Measurements from ENCODE around the gene NXF1. TPM values are rescaled to one million over a fixed set of nuclear protein-coding genes. Genes with fewer than 3 reads are reported as not detected.
A peak's percentile ranks its signal among the peaks of the same experiment; 100 is the strongest.

The NXF1 gene
- total RNA-seq, 1 donor: 31.1 TPM

DNA sequence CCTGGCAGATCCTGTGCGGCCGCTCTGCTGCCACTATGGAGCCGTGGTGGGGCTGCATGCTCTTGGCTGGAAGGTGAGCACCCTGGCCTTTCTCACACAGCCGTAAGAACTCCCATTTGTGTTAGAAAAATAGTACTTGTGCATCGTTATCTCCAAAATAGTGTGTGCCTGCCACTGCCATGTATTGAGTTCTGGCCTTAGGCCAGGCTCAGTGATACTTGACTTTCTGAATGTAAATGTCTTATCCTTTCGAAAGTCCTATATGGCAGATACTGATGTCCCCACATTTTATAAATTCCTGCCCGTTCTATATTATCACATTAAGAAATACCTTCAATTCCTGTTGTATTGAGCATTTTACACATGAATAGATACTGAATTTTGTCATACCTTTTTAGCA is 22.5 kb downstream of the NXF1 start:
- no peak overlapping the region for H3K4me3 ChIP-seq (ENCODE audit: insufficient read depth, low read length)
- H3K27ac ChIP-seq (ENCODE audit: low read depth, low read length): no peak overlapping the region
- no peaks in the 10 kb centered on the region for H3K9me3 ChIP-seq (ENCODE audit: low read depth, low read length)
- H3K4me2 ChIP-seq (ENCODE audit: insufficient read depth, low read length): no peak overlapping the region
- no peak overlapping the region for H2AFZ ChIP-seq (ENCODE audit: low read length)
- peaks cover 2% of the 10 kb centered on the region for H4K20me1 ChIP-seq (ENCODE audit: insufficient read depth, low read length)
- TF ChIP-seq, protein P1, sequence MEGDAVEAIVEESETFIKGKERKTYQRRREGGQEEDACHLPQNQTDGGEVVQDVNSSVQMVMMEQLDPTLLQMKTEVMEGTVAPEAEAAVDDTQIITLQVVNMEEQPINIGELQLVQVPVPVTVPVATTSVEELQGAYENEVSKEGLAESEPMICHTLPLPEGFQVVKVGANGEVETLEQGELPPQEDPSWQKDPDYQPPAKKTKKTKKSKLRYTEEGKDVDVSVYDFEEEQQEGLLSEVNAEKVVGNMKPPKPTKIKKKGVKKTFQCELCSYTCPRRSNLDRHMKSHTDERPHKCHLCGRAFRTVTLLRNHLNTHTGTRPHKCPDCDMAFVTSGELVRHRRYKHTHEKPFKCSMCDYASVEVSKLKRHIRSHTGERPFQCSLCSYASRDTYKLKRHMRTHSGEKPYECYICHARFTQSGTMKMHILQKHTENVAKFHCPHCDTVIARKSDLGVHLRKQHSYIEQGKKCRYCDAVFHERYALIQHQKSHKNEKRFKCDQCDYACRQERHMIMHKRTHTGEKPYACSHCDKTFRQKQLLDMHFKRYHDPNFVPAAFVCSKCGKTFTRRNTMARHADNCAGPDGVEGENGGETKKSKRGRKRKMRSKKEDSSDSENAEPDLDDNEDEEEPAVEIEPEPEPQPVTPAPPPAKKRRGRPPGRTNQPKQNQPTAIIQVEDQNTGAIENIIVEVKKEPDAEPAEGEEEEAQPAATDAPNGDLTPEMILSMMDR (IDR thresholded peaks at IDR 0.05; ENCODE audit: extremely low read depth, low read depth, low read length): no peak
- DNase-seq (ENCODE audit: insufficient read length, low spot score, missing footprints): no peak
- no peaks in the 10 kb centered on the region for H3K27me3 ChIP-seq (ENCODE audit: insufficient read depth, low read length)
- H3K79me2 ChIP-seq (ENCODE audit: insufficient read depth, low read length): peaks cover 4% of the 10 kb centered on the region
- peaks cover 8% of the 10 kb centered on the region for H3K4me1 ChIP-seq (ENCODE audit: insufficient read depth, low read length)
- peaks cover 15% of the 10 kb centered on the region for H3K36me3 ChIP-seq (ENCODE audit: insufficient read depth, low read length)

DNA sequence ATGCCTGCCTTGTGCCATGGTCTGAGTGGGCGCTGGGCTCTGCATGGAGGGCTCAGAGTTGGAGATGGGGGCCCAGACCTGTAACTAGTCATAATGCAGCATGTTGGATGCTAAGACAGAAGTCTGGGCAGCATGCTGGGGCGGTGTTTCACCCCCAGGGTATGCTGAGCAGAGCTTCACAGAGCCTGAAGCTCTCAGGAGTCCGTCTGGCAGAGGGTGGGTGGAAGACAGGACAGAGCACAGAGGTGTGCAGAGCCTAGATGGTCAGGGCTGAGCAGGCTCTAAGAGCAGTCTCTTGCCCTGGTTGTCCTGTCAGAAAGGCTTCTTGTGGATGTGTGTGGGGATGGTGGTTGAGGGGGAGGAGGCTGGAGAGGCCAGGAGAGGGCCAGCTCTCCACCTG is 26.8 kb downstream of the NXF1 start:
- TF ChIP-seq, protein P1 (IDR thresholded peaks at IDR 0.05; ENCODE audit: extremely low read depth, low read depth, low read length): no peak
- H3K79me2 ChIP-seq (ENCODE audit: insufficient read depth, low read length): peaks cover 7% of the 10 kb centered on the region
- H4K20me1 ChIP-seq (ENCODE audit: insufficient read depth, low read length): no peaks in the 10 kb centered on the region
- no peak overlapping the region for H3K4me2 ChIP-seq (ENCODE audit: insufficient read depth, low read length)
- no peak overlapping the region for H3K4me3 ChIP-seq (ENCODE audit: insufficient read depth, low read length)
- no peaks in the 10 kb centered on the region for H3K9me3 ChIP-seq (ENCODE audit: low read depth, low read length)
- H3K27ac ChIP-seq (ENCODE audit: low read depth, low read length): no peak overlapping the region
- DNase-seq (ENCODE audit: insufficient read length, low spot score, missing footprints): no peak
- H3K4me1 ChIP-seq (ENCODE audit: insufficient read depth, low read length): no peaks in the 10 kb centered on the region
- peaks cover 18% of the 10 kb centered on the region for H3K36me3 ChIP-seq (ENCODE audit: insufficient read depth, low read length)
- H3K27me3 ChIP-seq (ENCODE audit: insufficient read depth, low read length): no peaks in the 10 kb centered on the region
- no peak overlapping the region for H2AFZ ChIP-seq (ENCODE audit: low read length)

DNA sequence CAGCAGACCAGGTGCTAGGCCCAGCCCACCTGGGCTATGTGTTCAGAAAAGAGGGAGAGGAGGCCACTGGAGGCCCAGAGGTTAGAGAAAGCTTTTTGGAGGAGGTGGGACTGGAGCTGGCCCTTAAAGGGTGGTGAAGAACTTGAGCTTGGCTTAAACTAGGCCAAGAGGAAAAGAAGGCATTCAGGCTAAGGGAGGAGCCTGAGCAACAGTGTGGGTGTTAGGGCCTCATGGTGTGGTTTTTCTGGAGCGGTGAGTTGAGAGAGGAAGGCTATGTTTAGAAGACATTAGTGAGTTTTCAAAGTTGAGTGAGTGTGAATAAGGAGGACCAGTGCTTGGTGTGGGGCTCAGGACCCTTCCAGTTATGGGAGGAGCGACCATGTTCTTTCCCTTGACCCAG is 27.9 kb downstream of the NXF1 start:
- peaks cover 13% of the 10 kb centered on the region for H3K36me3 ChIP-seq (ENCODE audit: insufficient read depth, low read length)
- H3K4me3 ChIP-seq (ENCODE audit: insufficient read depth, low read length): no peak overlapping the region
- H3K4me2 ChIP-seq (ENCODE audit: insufficient read depth, low read length): no peak overlapping the region
- H2AFZ ChIP-seq (ENCODE audit: low read length): peak overlapping the region; percentile 20
- DNase-seq (ENCODE audit: insufficient read length, low spot score, missing footprints): peak; percentile 84
- H3K79me2 ChIP-seq (ENCODE audit: insufficient read depth, low read length): peaks cover 9% of the 10 kb centered on the region
- no peaks in the 10 kb centered on the region for H3K27me3 ChIP-seq (ENCODE audit: insufficient read depth, low read length)
- H3K9me3 ChIP-seq (ENCODE audit: low read depth, low read length): no peaks in the 10 kb centered on the region
- TF ChIP-seq, protein P1 (IDR thresholded peaks at IDR 0.05; ENCODE audit: extremely low read depth, low read depth, low read length): no peak
- no peaks in the 10 kb centered on the region for H3K4me1 ChIP-seq (ENCODE audit: insufficient read depth, low read length)
- H3K27ac ChIP-seq (ENCODE audit: low read depth, low read length): no peak overlapping the region
- no peaks in the 10 kb centered on the region for H4K20me1 ChIP-seq (ENCODE audit: insufficient read depth, low read length)

- no peak overlapping the region for H3K27ac ChIP-seq (ENCODE audit: low read depth, low read length)
- H3K9me3 ChIP-seq (ENCODE audit: low read depth, low read length): no peaks in the 10 kb centered on the region
- H3K4me2 ChIP-seq (ENCODE audit: insufficient read depth, low read length): no peak overlapping the region
- no peaks in the 10 kb centered on the region for H3K27me3 ChIP-seq (ENCODE audit: insufficient read depth, low read length)
- no peak overlapping the region for H3K4me3 ChIP-seq (ENCODE audit: insufficient read depth, low read length)
- no peak overlapping the region for H2AFZ ChIP-seq (ENCODE audit: low read length)
- H3K79me2 ChIP-seq (ENCODE audit: insufficient read depth, low read length): peaks cover 19% of the 10 kb centered on the region
- TF ChIP-seq, protein P1 (IDR thresholded peaks at IDR 0.05; ENCODE audit: extremely low read depth, low read depth, low read length): no peak
- peaks cover 7% of the 10 kb centered on the region for H3K36me3 ChIP-seq (ENCODE audit: insufficient read depth, low read length)
- H3K4me1 ChIP-seq (ENCODE audit: insufficient read depth, low read length): peaks cover 9% of the 10 kb centered on the region
- DNase-seq (ENCODE audit: insufficient read length, low spot score, missing footprints): no peak
- H4K20me1 ChIP-seq (ENCODE audit: insufficient read depth, low read length): no peaks in the 10 kb centered on the region
Measured at GRCh38 chr11:62775646-62776045, 29.6 kb downstream of the NXF1 start.
